Transverse colon (tissue), 4 donors: Measurements from ENCODE around the gene SUMO1. TPM values are rescaled to one million over a fixed set of nuclear protein-coding genes. Genes with fewer than 3 reads are reported as not detected.

Source experiments
- DNase-seq: peaks from one replicate; pipeline ENCODE4 v3.0.0-alpha.2; 2019
- H3K27ac ChIP-seq, 4 donors: fragments of 200-600 bp; sonication (generic); 2 replicates each; pipeline ENCODE4 v1.5.1; 2016 to 2018; ENCODE audit warnings: inconsistent platforms in 4 of 4
- H3K27me3 ChIP-seq: fragments of 200-600 bp; sonication (generic); 2 replicates; pipeline ENCODE4 v1.5.1; 2017; ENCODE audit warnings: inconsistent platforms
- H3K36me3 ChIP-seq, 4 donors: fragments of 200-600 bp; sonication (generic); 2 replicates each; pipeline ENCODE4 v1.5.1; 2017 to 2019; ENCODE audit warnings: inconsistent platforms in 4 of 4
- H3K4me1 ChIP-seq, 4 donors: fragments of 200-600 bp; sonication (generic); 2 replicates each; pipeline ENCODE4 v1.5.1; 2017 to 2020; ENCODE audit warnings: inconsistent platforms in 4 of 4
- H3K4me3 ChIP-seq, 4 donors: fragments of 200-600 bp; sonication (generic); 1 replicate in 1 of 4; 2 replicates in 3 of 4; pipeline versions ENCODE4 v1.5.1 to v1.6.1; 2017 to 2019; ENCODE audit warnings: inconsistent platforms in 4 of 4
- H3K9me3 ChIP-seq, 2 donors: fragments of 200-600 bp; sonication (generic); 2 replicates each; pipeline ENCODE4 v1.5.1; 2017 to 2019; ENCODE audit warnings: inconsistent platforms in 2 of 2
- CTCF ChIP-seq, 5 experiments: fragments of 200-600 bp in 3 of 5; fragments of 450-650 bp in 2 of 5; sonication (generic) in 3 of 5; IDR thresholded peaks; 1 replicate in 2 of 5; 2 replicates in 3 of 5; pipeline ENCODE4 v1.5.1; 2016 to 2017; ENCODE audit warnings: antibody characterized with exemption in 5 of 5, inconsistent platforms in 3 of 5, mild to moderate bottlenecking in 2 of 5, moderate library complexity in 1 of 5
- EP300 ChIP-seq: sonication (generic); formaldehyde crosslinking; IDR thresholded peaks from one replicate; pipeline ENCODE4 v1.6.1; 2017; ENCODE audit warnings: antibody characterized with exemption, low read depth
- POLR2A ChIP-seq: fragments of 450-650 bp; IDR thresholded peaks from one replicate; pipeline ENCODE4 v1.6.1; 2016; ENCODE audit warnings: antibody characterized with exemption, mild to moderate bottlenecking, moderate library complexity
- POLR2AphosphoS5 ChIP-seq, 3 donors: sonication (generic); formaldehyde crosslinking; IDR thresholded peaks; one replicate each; pipeline ENCODE4 v1.6.1; 2016; ENCODE audit warnings: antibody characterized with exemption in 3 of 3
- WGBS, 2 donors: methylation state at CpG; one replicate each; pipeline ENCODE4 v1.1.5; 2018; ENCODE audit warnings: low coverage in 1 of 2; 5-methylcytosine and 5-hydroxymethylcytosine counted together
- in situ Hi-C, 4 donors: fragments of 200-750 bp; cut with MboI; loops; one replicate each; pipeline versions ENCODE4 v1.15.0 to v1.15.1; 2017; ENCODE audit warnings: low sequenced_read_pairs in 3 of 4, low pct_ligation_motif_present in 1 of 4, low pct_unique_long_range_greater_than_20kb in 1 of 4
- intact Hi-C: fragments of 100-400 bp; cut with DNase I; formaldehyde crosslinking; loops from one replicate; pipeline ENCODE4 v1.15.1; 2023; ENCODE audit warnings: low total_unique reads
- total RNA-seq, 4 donors: library from RNA; depleted of rRNA; stranded (reverse); fragments of >200 nt; gene quantifications; one replicate each; pipeline ENCODE4 v1.1.0, GENCODE V29; 2016

The SUMO1 gene
- total RNA-seq, 4 donors from 2014 or later, result 15.3 to 69.1 (median 54.3) TPM

GRCh38 chr2:202193881-202194353 lies 44.5 kb downstream of the SUMO1 start:
- in situ Hi-C loops (loop anchor here in 1 of 4 donors (25.0 kb wide), 1 partner anchor 332 kb away; no protein-coding TSS in a partner anchor), intact Hi-C loops (no loop called here)
- WGBS, 2 donors, result 63 to 86% methylated on average over 6 to 7 of the region's 7 CpGs
- no peak overlapping the region for H3K27ac ChIP-seq
- H3K4me3 ChIP-seq, result no peak overlapping the region
- H3K9me3 ChIP-seq, result no peaks in the 10 kb centered on the region
- TF ChIP-seq CTCF (IDR thresholded peaks at IDR 0.05) (no peak), POLR2AphosphoS5 (IDR thresholded peaks at IDR 0.05) (no peak), POLR2A (no peak), EP300 (no peak)
- H3K4me1 ChIP-seq, result no peaks in the 10 kb centered on the region
- no peak for DNase-seq
- no peaks in the 10 kb centered on the region for H3K27me3 ChIP-seq
- no peaks in the 10 kb centered on the region for H3K36me3 ChIP-seq

GRCh38 chr2:202193305-202193704 lies 45.1 kb downstream of the SUMO1 start:
- no peak overlapping the region for H3K4me3 ChIP-seq
- no peak for TF ChIP-seq POLR2AphosphoS5 (IDR thresholded peaks at IDR 0.05)
- no peak for TF ChIP-seq CTCF (IDR thresholded peaks at IDR 0.05)
- no peak for TF ChIP-seq EP300
- TF ChIP-seq POLR2A, result no peak
- no peaks in the 10 kb centered on the region for H3K9me3 ChIP-seq
- in situ Hi-C loops (loop anchor here in 1 of 4 donors (25.0 kb wide), 1 partner anchor 331 kb away; no protein-coding TSS in a partner anchor), intact Hi-C loops (no loop called here)
- H3K27me3 ChIP-seq, result no peaks in the 10 kb centered on the region
- WGBS, 2 donors, result 89 to 100% methylated on average over 3 to 5 of the region's 5 CpGs
- no peak for DNase-seq
- H3K27ac ChIP-seq, result no peak overlapping the region
- H3K4me1 ChIP-seq, result no peaks in the 10 kb centered on the region
- no peaks in the 10 kb centered on the region for H3K36me3 ChIP-seq

- no peaks in the 10 kb centered on the region for H3K4me1 ChIP-seq
- in situ Hi-C loops (loop anchor here in 2 of 4 donors (10.0 to 25.0 kb wide), 2 partner anchors 325 to 333 kb away; no protein-coding TSS in a partner anchor), intact Hi-C loops (no loop called here)
- no peak for TF ChIP-seq POLR2A
- no peak for TF ChIP-seq POLR2AphosphoS5 (IDR thresholded peaks at IDR 0.05)
- TF ChIP-seq EP300, result no peak
- TF ChIP-seq CTCF (IDR thresholded peaks at IDR 0.05), result no peak
- H3K4me3 ChIP-seq, result no peak overlapping the region
- H3K9me3 ChIP-seq, result no peaks in the 10 kb centered on the region
- H3K27me3 ChIP-seq, result no peaks in the 10 kb centered on the region
- DNase-seq, result no peak
- 43% methylated on average over 1 of the region's 1 CpG; no CpG with 5 or more reads in 1 of the 2 donors for WGBS, 2 donors
- no peak overlapping the region for H3K27ac ChIP-seq
- H3K36me3 ChIP-seq, result no peaks in the 10 kb centered on the region
These were observed 50.8 kb downstream of the SUMO1 start for GRCh38 chr2:202187570-202187969.

GRCh38 chr2:202186641-202187202 lies 51.7 kb downstream of the SUMO1 start:
- no peaks in the 10 kb centered on the region for H3K27me3 ChIP-seq
- intact Hi-C loops (no loop called here), in situ Hi-C loops (loop anchor here in 2 of 4 donors (10.0 to 25.0 kb wide), 2 partner anchors 324 to 332 kb away; no protein-coding TSS in a partner anchor)
- WGBS, 2 donors, result 68 to 96% methylated on average over 3 to 4 of the region's 4 CpGs
- H3K27ac ChIP-seq, result no peak overlapping the region
- no peaks in the 10 kb centered on the region for H3K36me3 ChIP-seq
- no peaks in the 10 kb centered on the region for H3K9me3 ChIP-seq
- no peaks in the 10 kb centered on the region for H3K4me1 ChIP-seq
- H3K4me3 ChIP-seq, result no peak overlapping the region
- no peak for TF ChIP-seq EP300
- no peak for TF ChIP-seq POLR2A
- TF ChIP-seq POLR2AphosphoS5 (IDR thresholded peaks at IDR 0.05), result no peak
- no peak for TF ChIP-seq CTCF (IDR thresholded peaks at IDR 0.05)
- no peak for DNase-seq
